ENCODE data around the gene CPSF7.
"Not testable (repeated sequence)": the region's sequence is repeated elsewhere in the genome, so short reads cannot be mapped to it uniquely, and the experiment has no call there.

CPSF7 gene

DNA sequence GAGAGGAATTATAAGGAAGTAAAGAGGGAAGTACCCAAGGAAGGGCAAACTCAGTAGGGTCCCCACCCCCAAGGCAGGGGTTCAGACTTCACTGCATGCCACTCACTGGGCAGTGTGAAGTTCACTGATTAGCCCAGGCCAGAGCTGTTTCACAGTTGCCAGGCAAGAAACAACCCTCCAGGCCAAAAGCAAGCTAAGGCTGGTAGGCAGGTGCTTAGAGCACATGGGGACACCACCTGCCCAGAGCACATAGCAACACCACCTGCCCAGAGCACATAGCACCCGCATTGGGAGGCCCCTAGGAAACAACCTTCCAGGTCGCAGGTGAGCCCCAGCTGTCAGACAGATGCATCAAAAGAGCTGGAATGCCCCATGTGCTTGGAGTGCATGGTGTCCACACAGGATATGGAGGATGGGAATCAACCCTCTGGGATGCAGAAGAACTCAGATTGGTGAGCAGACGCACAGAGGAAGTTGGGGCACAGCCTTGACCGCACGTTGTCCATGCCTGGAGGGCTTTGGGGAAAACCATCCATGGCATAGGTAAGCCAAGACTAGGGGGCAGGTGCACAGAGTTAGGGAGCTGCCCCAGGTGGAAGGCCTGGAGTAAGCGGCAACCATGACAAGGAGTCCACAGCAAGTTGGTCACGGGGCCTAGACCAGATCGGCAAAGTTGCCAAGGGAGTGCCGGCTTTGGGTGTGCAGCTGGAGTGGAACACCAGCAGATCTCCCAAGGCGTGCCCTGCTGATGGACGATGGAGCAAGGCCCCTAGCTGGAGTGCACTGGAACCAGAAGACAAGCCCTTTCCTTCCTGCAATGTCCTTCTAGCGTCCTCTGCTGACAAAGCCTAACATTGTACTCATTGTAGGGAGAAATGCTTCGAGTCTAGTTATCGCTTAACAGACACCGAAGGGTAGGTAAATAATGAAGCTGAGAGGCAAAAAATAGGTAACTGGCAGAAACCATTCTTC lies 45.2 kb downstream of the CPSF7 start:
- DNase-seq (ENCODE audit: low spot score) = peak; percentile 47

DNA sequence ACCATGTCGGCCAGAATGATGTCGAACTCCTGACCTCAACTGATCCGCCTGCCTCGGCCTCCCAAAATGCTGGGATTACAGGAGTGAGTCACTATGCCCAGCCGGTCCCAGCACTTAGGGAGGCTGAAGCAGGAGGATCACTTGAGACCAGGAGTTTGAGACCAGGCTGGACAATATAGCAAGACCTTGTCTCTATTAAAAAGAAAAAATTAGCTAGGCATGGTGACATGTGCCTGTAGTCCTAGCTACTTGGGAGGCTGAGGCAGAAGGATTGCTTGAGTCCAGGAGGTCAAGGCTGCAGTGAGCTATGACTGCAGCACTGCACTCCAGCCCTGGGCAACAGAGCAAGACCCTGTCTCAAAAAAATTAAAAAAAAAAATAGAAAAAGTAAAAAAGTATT lies 45.9 kb downstream of the CPSF7 start:
- not testable (repeated sequence) for DNase-seq (ENCODE audit: low spot score)

DNA sequence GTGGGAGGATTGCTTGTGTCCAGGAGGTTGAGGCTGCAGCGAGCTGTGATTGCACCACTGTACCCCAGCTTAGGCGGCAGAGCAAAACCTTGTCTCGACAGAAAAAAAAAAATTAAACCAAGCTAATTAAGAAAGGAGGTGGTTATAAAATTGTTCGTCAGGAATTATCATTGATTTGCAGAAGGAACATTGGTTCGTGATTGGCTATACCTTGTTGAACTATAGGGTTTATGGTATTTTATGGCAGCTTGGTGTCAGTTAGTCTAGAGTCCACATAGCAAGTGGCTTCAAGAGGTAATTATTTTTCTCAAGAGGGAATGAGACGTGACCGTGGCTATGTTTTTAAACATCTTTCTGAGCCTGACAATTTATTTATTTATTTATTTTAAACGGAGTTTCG lies 48.9 kb downstream of the CPSF7 start:
- no peak for DNase-seq (ENCODE audit: low spot score)

DNA sequence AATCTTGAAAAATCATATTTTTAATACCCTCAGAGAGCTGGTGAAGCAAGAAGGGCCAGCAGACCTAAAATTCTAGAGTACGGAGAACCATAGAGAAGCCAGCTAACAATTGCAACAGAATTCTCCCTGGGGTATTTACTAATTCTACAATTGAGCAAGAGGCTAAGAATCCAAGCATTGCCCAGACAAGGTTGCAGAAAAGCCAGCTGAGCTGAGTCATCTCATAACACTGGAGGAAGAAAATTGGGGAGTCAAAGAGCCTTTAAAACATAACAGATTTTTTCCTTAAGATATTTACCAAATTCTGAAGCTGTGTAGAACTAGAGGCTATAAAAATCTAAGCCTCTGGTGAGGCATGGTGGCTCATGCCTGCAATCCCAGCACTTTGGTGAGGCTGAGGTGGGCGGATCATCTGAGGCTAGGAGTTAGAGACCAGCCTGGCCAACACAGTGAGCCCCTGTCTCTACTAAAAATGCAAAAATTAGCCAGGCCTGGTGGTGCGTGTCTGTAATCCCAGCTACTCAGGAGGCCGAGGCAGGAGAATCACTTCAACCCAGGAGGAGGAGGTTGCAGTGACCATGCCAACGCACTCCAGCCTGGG lies 51.0 kb downstream of the CPSF7 start:
- no peak for DNase-seq (ENCODE audit: low spot score)

DNA sequence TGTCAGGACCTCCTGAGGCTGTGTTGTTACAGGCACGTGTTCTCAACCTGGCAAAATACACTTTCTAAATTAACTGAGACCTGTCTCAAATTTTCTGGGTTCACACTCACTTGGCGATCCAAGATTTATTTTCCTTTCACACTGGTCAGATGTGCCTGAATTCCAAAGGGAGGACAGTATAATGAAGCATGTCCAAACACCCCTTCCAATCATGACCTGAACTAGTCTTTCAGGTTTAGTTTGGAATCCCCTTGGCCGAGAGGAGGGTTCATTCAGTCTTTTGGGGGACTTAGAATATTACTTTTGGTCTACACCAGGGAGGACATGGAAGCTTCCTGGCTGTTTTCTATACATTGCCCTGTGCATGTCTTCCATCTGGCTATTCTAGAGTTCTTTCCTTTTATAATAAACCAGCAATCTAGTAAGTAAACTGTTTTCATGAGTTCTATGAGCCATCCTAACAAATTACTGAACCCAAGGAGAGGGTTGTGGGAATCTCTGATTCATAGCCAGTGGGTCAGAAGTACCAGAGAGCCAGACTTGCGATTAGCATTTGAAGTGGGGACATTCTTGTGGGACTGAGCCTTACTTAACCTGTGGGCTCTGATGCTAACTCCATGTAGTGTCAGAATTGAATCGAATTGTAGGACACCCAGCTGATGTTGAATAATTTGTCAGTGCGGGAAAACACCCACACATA lies 52.2 kb downstream of the CPSF7 start:
- no peak for DNase-seq (ENCODE audit: low spot score)

DNA sequence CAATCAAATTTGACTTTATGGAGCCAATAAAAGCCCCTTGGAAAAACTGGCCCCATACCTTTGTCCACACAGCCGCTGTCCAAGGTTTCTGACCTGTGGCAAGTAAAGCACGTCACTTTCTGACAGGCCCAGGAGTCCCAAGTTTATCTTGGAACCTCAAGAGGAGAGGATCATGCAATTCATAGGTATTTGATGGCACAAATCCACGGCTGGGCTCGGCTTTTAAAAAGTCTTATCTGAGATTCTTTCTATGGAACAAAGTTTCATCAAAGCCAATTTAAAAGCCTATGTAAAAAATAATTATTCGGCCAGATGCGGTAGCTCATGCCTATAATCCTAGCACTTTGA lies 54.0 kb downstream of the CPSF7 start:
- DNase-seq (ENCODE audit: low spot score) = no peak

DNA sequence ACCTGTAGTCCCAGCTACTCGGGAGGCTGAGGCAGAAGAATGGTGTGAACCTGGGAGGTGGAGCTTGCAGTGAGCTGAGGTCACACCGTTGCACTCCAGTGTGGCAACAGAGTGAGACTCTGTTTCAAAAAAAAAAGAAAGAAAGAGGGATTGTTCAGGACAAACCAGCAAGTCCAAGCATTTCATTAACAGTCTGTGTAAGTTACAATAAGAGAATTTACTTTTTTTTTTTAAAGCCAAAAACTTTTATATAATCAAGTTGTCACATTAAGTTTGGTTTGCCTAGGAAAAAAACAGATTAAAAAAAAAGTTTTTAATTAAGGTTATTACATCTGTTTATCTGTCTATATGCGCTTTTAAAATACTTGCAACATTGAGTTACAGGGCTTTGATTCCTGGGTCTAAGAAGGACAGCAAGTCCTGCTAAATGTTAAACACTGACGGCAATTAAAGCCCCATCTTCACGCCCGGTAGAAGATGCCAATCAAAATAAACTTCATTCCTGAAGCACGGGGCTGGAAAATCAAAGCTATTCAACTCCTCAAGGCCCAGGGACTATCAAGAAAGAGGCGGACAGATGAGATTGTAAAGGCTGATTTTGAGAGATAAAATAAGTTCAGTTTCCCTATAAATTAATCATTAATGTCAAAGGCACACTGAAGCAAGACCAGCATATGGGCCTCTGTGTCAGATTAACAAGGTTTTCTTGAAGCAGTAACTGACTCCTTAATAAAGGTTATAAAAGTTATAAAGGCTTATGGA lies 56.9 kb downstream of the CPSF7 start:
- no peak for DNase-seq (ENCODE audit: low spot score)

DNA sequence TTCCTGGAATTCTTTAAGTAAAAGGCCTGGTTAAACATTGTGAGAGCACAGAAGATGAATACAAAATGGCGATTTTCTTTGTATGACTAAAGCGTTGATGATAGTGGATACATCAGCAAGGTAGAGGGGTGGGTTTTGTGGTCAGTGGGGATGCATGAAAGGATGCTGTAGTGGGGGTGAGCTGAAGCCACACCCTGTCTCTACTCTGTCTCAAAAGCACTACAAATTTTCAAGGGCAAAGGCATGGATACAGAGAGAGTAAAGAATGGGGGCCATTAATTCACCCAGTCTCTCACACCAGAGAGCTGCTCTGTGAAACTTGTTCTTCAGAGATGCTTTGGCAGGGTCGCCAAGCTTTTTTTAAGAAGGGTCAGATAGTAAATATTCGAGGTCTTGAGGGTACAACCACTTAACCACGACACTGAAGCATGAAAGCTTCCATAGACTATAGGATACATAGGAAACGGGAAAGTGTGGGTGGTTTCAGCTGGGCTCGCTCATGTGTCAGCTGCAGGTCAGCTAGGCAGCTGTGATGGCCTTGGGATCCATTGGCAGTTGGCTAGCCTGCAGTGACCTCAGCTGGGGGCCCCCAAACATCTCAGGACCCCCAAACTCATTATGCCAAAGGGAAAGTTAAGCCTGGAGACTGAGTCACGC lies 59.3 kb downstream of the CPSF7 start:
- no peak for DNase-seq (ENCODE audit: low spot score)

DNA sequence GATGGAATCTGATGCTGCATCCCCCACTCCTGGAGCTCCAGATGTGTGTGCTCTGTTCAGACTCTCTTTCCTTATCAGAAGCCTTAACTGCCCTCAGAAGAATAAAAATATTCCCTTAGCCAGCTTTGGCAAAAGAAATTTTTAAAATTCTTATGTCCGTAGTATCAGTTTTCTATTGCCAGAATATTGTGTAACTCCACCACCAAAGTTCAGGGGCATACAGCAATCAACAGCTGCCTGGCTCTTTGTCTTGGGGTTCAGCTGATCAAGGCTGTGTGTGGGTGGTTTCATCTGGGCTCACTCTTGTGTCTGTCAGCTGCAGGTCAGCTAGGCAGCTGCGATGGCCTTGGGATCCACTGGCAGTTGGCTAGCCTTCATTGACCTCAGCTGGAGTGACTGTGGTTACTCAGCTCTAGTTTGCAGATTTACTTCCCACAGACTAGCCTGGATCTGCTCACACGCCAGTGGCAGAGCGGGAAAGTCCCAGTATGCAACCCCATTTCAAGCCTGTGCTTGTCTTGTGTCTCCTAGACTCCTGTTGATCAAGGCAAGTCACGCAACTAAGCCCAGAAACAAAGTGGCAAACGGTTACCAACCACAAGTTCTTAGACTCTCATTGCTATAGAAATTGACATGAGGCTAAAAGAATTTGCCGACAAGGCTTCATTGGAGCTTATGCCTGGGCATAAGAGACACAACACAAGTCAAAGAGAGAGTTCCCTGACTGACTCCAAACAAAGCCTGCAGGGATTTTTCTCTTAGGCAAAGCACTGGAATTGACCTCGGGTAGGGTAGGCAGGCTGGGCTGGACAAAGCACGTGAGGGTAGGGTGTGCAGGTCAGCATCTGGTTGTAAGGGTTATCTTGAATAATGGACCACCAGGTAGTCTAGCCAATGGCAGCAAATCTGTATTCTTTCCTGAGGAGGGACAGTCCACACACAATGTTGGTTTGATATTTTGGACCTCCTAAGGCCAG lies 60.1 kb downstream of the CPSF7 start:
- DNase-seq (ENCODE audit: low spot score) = no peak

DNA sequence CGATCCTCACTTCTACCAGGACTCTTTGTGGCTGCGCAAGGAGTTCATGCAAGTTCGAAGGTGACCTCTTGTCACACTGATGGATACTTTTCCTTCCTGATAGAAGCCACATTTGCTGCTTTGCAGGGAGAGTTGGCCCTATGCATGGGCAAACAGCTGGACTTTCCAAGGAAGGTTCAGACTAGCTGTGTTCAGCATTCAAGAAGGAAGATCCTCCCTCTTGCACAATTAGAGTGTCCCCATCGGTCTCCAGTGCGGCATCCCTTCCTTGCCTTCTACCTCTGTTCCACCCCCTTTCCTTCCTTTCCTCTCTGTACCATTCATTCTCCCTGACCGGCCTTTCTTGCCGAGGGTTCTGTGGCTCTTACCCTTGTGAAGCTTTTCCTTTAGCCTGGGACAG lies 61.1 kb downstream of the CPSF7 start:
- DNase-seq (ENCODE audit: low spot score) = no peak

DNA sequence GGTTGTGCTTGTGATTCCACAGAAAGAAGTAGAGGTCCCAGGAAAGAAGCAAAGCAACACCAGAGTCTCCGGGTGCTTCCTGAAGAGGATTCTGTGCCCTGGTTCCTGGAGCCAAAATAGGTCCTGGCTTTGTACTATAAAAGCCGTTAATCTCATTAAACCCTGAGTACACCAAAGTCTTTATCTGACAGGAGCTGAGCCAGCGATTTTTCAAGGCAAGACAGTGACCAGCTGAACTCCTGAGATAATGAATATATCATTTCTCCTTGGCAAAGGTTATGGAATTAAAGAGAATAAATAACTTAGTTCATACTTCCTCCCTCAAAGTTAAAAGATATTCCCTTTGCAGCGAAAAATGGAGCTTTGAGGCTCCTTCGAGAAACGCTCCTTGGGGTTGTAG lies 62.4 kb downstream of the CPSF7 start:
- no peak for DNase-seq (ENCODE audit: low spot score)

DNA sequence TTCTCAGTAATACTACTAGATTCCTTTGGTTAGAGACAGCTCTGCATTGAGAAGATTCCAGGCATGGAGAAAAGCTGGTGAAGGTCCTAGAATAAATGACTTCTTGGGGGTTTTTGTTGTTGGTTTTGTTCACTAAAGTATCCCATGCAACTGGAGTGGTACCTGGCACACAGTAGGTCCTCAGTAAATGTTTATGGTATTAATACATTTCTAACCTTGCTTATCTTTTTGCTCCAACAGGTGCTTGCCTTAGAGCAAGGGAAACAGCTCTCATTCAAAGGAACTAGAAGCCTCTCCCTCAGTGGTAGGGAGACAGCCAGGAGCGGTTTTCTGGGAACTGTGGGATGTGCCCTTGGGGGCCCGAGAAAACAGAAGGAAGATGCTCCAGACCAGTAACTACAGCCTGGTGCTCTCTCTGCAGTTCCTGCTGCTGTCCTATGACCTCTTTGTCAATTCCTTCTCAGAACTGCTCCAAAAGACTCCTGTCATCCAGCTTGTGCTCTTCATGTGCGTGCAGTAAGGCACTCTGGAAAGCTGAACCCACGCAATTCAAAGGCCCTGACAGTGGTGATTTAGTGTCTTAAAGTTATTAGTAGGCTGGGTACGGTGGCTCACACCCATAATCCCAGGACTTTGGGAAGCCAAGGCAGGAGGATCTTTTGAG lies 65.6 kb downstream of the CPSF7 start:
- DNase-seq (ENCODE audit: low spot score) = no peak

DNA sequence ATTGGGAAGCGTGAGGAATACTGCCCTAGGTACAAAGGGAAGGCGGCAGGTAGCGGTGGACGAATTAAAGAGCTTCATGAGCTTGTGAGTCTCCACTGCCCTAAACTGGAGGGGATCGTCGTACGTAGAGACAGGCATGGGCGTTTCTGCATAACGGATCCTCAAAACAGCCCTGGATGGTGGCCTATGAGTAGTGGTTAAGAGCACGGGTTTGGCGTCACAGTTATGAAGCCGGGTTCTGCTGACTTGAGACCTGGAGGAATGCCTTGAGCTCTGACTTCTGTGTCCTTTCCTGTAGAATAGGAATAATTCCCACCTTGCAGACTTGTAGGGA lies 67.3 kb downstream of the CPSF7 start:
- peak; percentile 64 for DNase-seq (ENCODE audit: low spot score)

DNA sequence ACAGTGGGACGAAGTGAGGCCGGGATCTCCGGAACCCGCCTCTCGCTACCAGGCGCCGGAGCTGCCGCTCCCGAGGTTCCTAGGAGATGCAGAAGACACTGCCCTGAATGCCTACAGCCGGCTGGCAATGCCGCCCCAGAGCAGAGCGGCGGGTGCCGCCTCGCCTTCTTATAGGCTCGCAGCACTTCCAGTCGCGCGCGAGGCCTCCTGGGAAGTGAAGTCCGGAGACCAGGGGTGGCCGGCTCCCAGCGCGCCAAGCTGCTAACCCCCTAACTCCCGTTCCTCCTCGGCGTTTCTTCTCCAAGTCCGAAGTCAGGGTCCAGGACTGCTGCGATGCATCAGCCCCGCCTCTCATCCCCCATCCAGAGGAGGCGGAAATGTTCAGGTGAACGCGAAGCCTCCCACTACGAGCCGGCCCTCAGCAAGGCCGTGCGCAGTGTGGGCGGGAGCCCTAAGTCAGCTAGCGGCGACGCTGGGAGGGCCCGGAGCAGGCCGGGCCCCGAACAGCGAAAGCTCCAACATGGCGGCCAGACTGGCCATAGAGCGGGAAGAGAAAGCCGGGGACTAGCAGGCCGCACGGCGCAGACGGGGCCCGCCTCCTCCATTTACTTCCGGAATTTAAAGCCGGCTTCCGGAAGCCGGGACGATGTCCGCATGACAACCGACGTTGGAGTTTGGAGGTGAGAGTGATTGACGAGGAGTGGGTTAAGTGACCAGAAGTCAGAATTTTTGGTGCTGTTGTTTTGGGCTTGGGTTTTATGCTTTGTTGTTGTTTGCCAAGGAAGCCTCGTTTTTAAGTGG lies 67.8 kb downstream of the CPSF7 start, which contains the start of the genes CYB561A3 and TMEM138:
CYB561A3 (minus strand) TSS at position 142 of the 801 bp plus-strand sequence. CDS start 5,169 bp downstream, outside the sequence.
TMEM138 (plus strand) TSS at position 634 of the 801 bp plus-strand sequence. CDS start 2,017 bp downstream, outside the sequence.
- peak; percentile 96 for DNase-seq (ENCODE audit: low spot score)

DNA sequence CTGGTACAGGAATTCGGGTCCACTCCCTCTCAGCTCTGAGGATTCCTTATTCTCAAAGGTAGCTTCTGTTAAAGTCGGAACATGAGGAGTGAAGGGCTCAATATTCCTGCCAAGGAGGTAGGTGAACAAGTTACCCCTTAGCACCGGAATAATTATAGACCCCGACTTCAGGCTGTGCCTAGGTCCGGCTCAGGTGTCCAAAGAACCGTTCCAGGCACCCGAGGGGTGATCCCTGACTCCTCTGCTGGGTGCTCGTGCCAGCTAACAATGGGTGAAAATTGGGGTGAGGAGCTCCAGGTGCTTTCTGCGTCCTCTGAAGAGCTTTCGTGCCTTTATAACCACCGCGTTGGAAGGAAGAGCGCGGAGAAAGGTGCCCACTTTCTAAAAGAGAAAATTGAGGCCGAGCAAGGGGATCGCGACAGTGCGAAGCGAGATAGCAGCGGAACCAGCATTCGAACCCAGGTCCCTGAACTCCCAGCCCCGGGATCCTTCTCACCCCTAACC lies 68.5 kb downstream of the CPSF7 start:
- DNase-seq (ENCODE audit: low spot score) = no peak

DNA sequence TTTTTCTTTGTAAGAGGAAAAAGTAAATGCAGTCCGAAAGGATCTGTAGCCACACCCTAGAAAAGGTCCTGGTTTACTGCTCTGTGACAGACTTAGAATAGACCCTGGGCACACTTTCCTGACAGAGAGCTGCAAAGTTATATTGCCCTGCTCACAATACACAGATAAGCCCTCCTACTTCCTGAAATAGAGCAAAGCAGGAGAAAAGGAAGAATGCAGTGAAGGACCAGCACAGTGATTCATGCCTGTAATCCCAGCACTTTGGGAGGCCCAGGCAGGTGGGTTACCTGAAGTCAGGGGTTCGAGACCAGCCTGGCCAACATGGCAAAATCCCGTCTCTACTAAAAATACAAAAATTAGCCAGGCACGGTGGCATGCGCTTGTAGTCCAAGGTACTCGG lies 70.3 kb downstream of the CPSF7 start:
- peak; percentile 26 for DNase-seq (ENCODE audit: low spot score)

DNA sequence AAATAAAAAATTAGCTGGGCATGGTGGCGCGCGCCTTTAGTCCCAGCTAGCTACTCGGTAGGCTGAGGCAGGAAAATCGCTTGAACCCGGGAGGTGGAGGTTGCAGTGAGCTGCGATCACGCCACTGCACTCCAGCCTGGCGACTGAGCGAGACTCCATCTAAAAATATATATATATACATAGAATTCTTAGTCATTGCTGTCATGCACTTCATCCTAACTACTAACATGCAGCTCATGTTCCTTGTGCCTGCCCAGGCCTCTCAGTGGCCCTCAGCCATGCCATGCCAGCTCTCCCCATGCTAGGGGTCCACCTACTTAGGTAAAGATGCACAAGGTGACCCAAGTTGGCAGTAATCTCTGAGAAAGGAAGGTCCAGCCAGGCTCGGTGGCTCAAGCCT lies 71.2 kb downstream of the CPSF7 start:
- no peak for DNase-seq (ENCODE audit: low spot score)

DNA sequence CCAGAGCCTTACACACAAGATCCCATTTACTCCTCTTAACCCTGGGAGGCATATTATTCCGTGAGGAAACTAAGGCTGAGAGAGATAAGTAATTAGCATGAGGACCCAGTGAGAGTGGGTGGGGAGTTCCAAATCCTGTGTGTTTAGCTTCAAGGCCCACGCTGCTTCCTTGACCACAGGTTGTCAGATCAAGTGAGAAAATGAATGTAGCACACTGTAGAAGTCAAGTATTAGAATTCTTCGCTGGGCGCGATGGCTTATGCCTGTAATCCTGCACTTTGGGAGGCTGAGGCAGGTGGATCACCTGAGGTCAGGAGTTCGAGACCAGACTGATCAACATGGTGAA lies 71.9 kb downstream of the CPSF7 start:
- DNase-seq (ENCODE audit: low spot score) = no peak
